Ishikawa (cell line): ENCODE measurements around the gene PKD1.

Experiments
- CEBPB ChIP-seq: IDR thresholded peaks from 2 replicates; pipeline ENCODE4 v1.6.1; 2012
- CREB1 ChIP-seq: IDR thresholded peaks from 2 replicates; pipeline ENCODE4 v1.6.1; 2012; ENCODE audit warnings: low read depth
- EGR1 ChIP-seq: IDR thresholded peaks from 2 replicates; pipeline ENCODE4 v1.6.1; 2012
- EP300 ChIP-seq: IDR thresholded peaks from 2 replicates; pipeline ENCODE4 v1.6.1; 2012; ENCODE audit warnings: borderline replicate concordance
- FOXM1 ChIP-seq: IDR thresholded peaks from 2 replicates; pipeline ENCODE4 v1.6.1; 2012; ENCODE audit warnings: low read depth, borderline replicate concordance
- NFIC ChIP-seq: IDR thresholded peaks from 2 replicates; pipeline ENCODE4 v1.6.1; 2012
- RAD21 ChIP-seq: IDR thresholded peaks from 2 replicates; pipeline ENCODE4 v1.6.1; 2012; ENCODE audit warnings: low read depth
- TAF1 ChIP-seq: IDR thresholded peaks from 2 replicates; pipeline ENCODE4 v1.6.1; 2012; ENCODE audit warnings: low read depth, mild to moderate bottlenecking
- TCF12 ChIP-seq: IDR thresholded peaks from 2 replicates; pipeline ENCODE4 v1.6.1; 2012; ENCODE audit warnings: low read depth
- TEAD4 ChIP-seq: IDR thresholded peaks from 2 replicates; pipeline ENCODE4 v1.6.1; 2012
- USF1 ChIP-seq: IDR thresholded peaks from 2 replicates; pipeline ENCODE4 v1.6.1; 2012
- YY1 ChIP-seq: IDR thresholded peaks from 2 replicates; pipeline ENCODE4 v1.6.1; 2012; ENCODE audit warnings: low read depth
- ZBTB7A ChIP-seq: IDR thresholded peaks from 2 replicates; pipeline ENCODE4 v1.6.1; 2012; ENCODE audit warnings: low read depth
- TF ChIP-seq, protein P1 (sequence below): IDR thresholded peaks from 2 replicates; pipeline ENCODE4 v1.6.1; 2012
- TF ChIP-seq, protein P2 (sequence below): IDR thresholded peaks from 2 replicates; pipeline ENCODE4 v1.6.1; 2012; ENCODE audit warnings: low read depth, mild to moderate bottlenecking

PKD1 gene

GRCh38 chr16:2056077-2056476, 79.6 kb downstream of the PKD1 start:
- TF ChIP-seq USF1 (no peak), RAD21 (peak; percentile 38; the same call in 1 of the 2 replicates), CREB1 (no peak)

DNA sequence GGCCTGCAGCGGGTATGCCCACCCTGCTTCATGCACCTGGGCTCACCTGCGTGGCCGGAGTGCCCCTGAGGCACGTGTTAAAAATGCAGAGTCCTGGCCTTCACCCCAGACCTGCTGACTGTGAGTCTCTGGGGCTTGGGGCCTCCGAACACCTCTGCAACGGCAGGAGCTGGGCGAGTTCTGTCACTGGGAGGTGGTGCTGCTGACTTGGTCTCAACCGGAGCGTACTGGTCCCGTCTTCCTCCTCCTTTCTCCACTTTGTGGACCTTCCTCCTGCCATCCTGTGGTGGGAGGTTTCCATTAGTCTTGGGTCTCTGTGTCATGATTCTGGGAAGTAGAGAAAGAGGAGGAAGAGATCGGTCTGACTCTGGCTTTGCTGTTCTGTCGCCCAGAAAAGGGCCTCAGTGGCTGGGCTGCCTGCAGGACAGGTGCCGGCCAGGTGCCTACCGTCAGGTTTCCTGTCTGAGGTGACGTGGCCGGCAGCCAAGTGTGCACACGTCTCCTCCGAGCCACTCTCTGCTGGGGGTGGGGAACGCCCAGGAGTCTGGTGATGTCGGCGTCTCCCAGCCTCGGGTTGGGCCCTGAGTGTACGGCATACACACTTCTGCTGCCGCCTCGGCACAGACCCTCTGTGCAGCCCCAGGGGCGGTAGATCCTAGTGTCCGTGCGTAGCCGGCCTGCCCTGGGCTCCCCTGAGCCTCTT, 81.0 kb downstream of the PKD1 start:
- no peak for TF ChIP-seq YY1
- TF ChIP-seq, protein P1, sequence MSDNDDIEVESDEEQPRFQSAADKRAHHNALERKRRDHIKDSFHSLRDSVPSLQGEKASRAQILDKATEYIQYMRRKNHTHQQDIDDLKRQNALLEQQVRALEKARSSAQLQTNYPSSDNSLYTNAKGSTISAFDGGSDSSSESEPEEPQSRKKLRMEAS = peak; percentile 32; the same call in 1 of the 2 replicates
- TF ChIP-seq TEAD4 = no peak
- TF ChIP-seq CEBPB = no peak
- no peak for TF ChIP-seq ZBTB7A
- no peak for TF ChIP-seq EGR1
- TF ChIP-seq RAD21 = no peak
- TF ChIP-seq EP300 = no peak
- TF ChIP-seq FOXM1 = no peak
- TF ChIP-seq TAF1 = no peak
- TF ChIP-seq, protein P2, sequence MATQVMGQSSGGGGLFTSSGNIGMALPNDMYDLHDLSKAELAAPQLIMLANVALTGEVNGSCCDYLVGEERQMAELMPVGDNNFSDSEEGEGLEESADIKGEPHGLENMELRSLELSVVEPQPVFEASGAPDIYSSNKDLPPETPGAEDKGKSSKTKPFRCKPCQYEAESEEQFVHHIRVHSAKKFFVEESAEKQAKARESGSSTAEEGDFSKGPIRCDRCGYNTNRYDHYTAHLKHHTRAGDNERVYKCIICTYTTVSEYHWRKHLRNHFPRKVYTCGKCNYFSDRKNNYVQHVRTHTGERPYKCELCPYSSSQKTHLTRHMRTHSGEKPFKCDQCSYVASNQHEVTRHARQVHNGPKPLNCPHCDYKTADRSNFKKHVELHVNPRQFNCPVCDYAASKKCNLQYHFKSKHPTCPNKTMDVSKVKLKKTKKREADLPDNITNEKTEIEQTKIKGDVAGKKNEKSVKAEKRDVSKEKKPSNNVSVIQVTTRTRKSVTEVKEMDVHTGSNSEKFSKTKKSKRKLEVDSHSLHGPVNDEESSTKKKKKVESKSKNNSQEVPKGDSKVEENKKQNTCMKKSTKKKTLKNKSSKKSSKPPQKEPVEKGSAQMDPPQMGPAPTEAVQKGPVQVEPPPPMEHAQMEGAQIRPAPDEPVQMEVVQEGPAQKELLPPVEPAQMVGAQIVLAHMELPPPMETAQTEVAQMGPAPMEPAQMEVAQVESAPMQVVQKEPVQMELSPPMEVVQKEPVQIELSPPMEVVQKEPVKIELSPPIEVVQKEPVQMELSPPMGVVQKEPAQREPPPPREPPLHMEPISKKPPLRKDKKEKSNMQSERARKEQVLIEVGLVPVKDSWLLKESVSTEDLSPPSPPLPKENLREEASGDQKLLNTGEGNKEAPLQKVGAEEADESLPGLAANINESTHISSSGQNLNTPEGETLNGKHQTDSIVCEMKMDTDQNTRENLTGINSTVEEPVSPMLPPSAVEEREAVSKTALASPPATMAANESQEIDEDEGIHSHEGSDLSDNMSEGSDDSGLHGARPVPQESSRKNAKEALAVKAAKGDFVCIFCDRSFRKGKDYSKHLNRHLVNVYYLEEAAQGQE = no peak
- peak; percentile 31; the same call in 1 of the 2 replicates for TF ChIP-seq TCF12
- no peak for TF ChIP-seq USF1
- peak; percentile 71 for TF ChIP-seq NFIC
- TF ChIP-seq CREB1 = no peak

DNA sequence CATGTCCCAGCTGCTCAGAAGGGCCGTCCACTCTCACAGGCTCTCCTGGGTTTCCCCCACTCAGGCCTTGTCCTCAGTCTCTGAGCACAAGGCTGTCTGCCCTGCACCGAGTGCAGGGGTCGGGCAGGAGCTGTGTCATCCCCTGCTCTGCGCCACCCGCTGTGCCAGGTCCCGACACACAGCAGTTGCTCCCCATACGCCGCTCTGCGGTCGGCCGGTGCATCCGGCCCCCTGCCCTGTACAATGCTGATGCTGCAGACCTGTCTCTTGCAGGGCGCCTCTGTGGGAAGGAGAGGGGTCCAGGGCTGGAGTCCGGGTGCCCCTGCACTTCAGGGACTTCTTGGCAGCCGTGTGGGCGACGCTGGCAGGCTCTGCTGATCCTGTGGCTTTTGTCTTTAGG, 81.8 kb downstream of the PKD1 start:
- no peak for TF ChIP-seq YY1
- no peak for TF ChIP-seq EP300
- TF ChIP-seq USF1 = no peak
- no peak for TF ChIP-seq CEBPB
- no peak for TF ChIP-seq CREB1
- TF ChIP-seq TEAD4 = no peak
- no peak for TF ChIP-seq FOXM1

GRCh38 chr16:2053211-2053610, 82.5 kb downstream of the PKD1 start:
- TF ChIP-seq, protein P2 = no peak
- TF ChIP-seq CEBPB = no peak
- no peak for TF ChIP-seq RAD21
- TF ChIP-seq TCF12 = no peak
- no peak for TF ChIP-seq EGR1
- no peak for TF ChIP-seq NFIC
- TF ChIP-seq FOXM1 = no peak
- TF ChIP-seq TAF1 = no peak
- TF ChIP-seq CREB1 = no peak
- no peak for TF ChIP-seq ZBTB7A
- TF ChIP-seq, protein P1 = no peak
- no peak for TF ChIP-seq EP300
- no peak for TF ChIP-seq YY1

GRCh38 chr16:2048116-2048543, 87.6 kb downstream of the PKD1 start:
- TF ChIP-seq NFIC (no peak), TCF12 (no peak), ZBTB7A (no peak), RAD21 (no peak), USF1 (no peak), EGR1 (no peak), TEAD4 (no peak)
- TF ChIP-seq, protein P2 = no peak
